Measurements from ENCODE around the gene PDE4B.

The PDE4B gene

DNA sequence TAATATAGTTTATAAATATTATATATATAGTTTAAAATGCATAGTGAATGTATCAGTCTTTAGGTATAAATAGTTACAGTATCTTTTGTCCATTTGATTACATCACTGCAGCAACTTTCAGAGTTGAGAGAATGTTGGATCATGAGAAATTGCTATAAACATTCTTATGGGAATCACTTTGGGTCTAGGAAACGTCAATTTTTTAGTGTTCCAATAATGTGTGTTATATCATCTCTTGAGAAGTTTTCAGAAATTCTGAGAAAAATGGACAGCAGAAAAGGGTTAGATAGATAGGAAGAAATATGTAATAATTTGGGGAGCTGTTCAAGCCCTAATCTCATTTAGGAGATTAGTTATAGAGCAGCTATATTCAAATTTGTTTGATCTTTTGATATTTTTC lies 556.1 kb downstream of the PDE4B start:
- no peak for DNase-seq

DNA sequence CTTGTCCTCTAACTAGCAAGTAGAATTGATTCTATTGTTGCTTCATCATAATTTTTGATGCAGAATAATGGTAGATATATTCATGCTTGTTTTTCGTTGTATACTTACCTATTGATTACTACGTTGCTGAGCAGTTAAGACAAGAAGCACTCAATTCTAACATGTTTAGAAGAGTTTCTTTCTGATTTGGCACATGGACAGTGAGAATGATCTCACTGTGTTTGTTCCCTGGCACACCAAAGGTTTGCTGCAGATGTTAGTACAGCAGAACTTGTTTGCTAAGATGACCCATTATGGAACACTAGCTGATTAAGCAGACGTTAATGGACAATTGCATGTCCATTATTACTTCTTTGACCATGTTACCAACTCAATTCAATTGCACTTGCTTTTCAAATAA lies 556.5 kb downstream of the PDE4B start:
- no peak for DNase-seq

DNA sequence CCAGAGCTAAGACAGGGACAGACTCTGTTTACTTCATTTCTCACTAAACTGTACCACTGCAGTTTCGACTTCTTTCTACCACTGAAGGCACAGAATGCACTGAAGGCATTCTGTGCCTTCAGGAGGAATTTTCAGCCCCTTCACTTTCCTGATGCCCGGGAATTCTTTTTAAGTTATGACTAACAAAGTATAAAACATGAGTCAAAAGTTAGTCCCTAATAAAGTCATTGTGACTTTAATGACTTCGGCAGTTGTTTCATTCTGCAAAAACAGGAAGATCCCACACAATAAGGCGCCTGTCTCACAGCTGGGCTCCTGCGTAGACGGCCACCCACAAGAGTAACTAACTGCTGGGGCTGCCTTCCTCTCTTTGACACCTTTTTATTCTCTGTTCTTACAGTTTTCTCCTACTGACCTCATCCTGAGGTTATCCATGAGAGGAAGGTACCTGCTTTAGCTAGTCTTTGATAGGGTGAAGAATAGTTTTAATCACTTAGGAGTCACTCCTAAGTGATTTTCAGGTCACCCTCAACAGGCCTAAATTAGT lies 557.4 kb downstream of the PDE4B start:
- DNase-seq: no peak

DNA sequence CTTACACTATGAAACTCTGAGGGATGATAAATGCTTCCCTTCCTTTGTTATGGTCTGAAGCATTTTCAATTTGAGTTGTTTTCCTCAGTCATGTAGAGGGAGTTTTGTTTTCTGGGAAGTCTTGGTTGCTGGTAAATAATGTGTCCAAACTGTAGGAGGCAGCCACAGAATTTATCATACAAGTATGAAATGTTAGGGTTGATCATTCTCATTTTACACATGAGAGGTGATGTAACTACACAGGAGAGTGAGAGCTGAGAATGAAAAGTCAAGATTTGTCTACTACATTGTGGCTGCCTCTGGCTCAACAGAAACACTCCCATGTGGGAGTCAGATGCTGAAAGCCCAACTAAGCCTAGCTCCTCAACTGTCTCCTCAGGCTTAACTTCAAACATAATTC lies 558.8 kb downstream of the PDE4B start:
- DNase-seq: peak; percentile 53

DNA sequence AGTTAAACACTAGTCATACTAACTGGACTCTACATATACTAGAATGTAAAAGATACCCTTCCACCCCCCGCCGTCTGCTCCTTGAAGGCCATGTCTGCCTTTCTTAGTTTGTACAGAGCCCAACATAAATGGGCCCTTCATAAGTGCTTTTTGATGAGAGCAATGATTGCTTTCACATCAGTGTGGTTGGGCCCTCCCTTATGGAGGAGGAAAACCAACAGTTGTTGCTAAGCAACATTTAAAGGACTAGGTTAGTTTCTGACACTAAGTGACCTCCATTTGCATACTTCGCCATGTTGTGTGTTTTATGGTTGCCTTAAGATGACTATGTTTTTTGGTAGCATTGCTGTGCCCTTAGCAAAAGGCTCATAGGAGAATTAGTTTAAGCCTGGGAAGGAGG lies 559.2 kb downstream of the PDE4B start:
- no peak for DNase-seq

DNA sequence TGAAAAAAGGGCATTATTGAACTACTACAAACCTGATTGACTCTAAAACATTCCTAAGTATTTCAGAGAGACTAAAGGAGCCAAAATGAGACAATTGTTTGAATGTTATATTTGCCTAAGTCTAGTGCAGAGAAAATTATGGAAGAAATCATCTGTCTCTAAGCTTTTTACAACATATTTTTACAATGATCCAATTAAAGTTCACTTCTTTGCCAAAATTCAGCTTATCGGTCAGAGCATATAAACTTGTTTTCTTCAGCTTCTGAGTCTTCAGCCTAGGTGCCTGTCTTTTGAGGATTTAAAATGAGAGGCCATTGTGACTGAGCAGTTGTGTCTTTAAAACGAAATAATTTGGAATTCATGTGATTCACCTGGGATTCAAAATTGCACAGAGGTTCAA lies 560.1 kb downstream of the PDE4B start:
- no peak for DNase-seq

DNA sequence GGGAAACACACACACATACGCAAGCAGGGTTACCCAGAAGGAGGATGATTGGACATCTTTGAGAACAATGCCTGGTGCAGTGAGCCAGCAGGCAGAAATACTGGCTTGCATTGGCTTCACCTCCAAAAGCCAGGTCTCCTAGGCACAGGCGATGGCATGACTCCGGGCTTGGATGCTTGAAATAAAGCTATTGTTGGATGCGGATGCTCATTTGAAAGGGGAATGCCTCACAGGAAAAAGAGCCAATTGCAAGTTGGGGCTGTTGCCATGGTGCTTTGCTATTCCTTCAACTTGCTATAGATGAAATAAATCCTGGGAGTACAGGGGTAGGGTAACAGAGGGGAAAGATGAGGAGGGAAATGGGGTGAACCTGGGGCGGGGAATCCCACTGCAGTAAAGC lies 560.6 kb downstream of the PDE4B start:
- no peak for DNase-seq

DNA sequence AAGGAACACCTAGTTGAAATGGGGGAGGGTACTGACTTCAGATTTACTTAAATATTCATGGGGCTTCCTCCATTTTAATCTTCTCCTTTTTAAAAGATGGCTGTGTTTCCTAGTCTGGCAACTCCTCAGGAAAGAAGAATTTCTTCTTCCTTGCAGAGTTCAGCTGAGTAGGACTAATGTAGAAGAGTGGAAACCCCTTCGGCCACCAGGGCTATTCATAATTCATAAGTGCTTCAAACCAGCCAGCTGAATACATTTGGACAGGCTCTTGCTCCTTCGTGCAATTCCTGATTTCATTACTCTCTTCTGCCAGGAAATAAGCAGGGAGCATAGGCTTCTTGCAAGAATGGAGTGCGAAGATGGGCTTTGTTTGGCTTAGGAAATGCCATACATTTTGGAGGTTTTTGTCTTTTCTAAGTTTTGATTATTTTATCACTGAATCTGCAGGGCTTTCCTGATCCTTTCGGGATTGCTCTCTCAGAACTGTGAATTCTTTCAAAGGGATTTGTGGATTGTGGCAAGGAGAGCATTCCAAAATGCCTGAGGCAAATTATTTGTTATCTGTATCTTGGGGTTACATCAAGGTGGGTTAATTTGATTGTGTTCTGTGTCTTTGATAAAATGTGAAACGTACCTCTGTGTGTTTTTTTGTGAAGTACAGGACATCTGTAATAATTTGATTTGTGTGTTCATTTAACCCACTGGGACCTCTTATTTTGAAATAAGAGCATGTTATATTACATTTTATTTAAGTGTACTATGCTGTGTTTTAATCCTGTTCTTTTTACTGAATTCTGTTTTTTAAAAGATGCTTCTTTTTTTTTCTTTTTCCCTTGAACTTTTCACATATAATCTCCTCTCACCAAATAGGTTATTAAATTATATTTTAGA lies 561.9 kb downstream of the PDE4B start:
- peak; percentile 90 for DNase-seq

DNA sequence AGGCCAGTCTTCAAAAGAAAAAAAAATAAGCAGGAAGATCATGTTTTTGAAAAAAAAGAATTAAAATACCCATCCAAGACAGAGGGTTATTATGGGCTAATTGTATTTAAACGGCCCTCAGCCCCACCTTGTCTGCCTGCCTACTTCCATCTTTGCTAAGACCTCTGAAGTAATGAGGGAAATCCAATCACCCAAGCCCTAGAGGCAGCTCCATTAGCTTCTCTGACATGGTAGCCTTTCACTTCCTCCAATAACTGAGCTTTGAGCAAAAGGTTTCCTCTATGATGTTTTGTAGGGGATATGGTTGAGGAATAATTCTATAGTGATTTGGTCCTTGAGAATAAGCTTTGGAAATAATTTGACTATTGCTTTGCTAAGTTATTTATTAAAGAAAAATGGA lies 563.1 kb downstream of the PDE4B start:
- no peak for DNase-seq

DNA sequence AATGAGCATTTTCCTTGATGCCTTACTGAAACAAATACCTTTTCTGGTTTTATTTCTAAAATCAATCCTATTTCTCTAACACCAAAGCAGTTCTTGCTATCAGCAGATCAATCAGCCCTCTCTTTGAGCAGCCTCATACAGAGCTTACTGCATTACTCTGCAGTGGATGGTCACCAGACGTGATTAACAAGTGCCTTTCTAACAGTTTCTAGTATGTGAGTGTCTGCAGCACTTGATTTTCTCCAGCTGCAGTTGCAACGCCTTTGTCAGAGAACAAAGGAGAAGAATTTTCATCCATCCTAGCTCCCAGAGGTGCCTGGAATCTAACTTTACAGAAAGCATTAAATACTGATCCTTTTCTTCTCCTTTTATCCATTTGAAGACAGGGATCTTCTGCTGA lies 563.9 kb downstream of the PDE4B start:
- DNase-seq: no peak

DNA sequence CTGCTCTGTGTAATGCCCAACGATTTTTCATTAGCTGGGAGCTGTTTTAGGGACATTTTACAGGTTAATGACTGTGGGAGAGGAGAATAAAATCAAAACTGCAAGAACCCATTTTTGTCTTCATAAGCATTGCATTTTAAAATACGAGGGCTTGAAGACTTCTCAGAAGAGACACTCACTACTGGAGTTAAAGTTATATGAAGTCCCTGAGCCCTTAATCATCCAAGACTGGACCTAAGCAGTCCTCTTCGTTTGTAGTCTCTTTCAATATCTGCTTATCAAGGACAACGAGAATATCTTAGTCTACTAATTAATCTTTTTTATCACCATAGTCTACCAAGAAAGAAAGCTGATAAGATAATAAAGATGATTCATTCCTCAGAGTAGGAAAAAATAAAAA lies 564.3 kb downstream of the PDE4B start:
- DNase-seq: no peak

DNA sequence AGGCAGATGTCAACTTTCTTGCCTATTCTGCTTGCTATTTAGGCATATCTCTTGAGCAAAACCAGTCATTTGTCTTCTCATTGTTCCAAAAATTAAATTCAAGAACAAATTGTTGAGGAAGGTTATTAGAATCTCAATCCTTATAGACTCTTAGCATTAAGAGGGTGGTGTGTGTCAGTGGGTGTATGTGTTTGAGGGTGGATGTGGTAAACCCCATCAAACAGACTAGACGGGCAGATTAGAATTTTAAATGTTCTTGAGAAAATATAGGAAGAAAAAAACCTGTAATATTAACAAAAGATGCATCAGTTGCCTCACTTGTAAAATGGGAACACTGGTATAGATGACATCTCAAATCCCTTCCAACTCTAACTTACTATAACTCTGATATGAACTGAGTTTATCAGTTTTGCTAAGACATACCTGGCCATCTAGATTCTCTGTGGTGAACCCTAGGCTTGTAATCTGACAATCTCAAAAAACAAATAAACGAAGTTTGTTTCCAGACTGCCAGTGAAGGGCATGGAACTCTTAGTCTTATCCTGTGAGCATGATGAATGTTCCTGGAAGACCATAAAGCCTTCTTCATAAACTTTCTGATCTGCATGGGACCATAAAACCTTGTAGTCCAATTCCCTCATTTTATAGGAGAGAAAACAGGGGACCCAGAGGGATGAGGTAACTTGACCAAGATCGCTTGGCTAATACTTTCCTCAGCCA lies 564.9 kb downstream of the PDE4B start:
- DNase-seq: no peak

DNA sequence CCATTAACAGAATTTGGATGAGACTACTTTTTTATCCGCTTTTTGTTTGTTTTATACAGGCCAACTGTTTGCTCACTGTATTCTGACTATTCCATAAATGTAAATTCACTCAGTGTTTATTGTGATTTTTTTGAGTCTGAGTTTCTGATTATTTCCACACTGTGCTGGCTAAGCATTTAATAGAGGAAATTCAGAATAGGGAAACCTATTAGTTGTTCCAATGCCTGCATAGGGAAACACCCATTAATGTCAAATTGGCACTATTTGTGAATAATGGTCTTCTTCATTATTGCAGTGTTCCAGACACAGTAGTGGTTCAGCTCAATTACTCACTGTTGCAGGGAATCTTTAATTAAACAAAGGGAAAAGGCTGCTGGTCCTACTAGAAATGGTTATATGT lies 566.6 kb downstream of the PDE4B start:
- no peak for DNase-seq

DNA sequence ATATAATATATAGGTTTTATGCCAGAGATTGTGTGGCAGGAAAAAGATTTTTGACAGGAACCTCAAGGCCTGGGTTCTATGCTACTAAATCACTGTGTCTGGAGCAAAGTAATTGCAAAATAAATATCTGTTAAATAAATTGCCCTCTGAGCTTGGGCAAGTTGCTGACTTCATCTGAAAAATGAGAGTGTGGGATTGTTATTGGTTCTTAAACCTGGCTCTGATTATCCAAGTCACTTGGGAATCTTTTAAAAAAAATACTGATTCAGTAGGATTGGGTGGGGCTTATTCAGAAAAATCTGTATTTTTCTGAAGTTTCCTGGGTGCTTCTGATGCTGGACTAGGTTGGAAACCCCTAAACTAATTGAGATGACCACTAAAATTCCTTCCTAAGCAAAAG lies 567.1 kb downstream of the PDE4B start:
- DNase-seq: no peak

DNA sequence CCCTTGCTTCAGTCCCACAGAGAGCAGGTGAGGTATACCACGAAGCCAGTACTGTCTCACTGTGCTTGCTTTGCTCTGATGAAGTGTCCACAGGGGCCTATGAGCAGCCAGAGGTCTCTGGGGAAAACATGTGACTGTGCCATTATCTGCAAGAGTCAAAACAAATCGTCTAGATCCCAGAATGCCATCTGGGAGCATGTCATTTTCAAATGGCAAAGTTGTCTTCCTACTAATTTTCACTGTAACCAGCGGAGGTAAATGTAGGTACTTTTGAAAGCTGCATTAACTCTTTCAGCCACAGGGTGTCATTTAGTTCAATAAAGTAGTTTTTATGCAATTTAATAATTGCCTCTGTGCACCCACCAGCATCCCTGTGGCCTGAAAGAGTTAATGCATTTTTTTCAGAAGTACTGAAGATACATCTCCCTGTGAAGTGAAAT lies 567.6 kb downstream of the PDE4B start:
- no peak for DNase-seq

DNA sequence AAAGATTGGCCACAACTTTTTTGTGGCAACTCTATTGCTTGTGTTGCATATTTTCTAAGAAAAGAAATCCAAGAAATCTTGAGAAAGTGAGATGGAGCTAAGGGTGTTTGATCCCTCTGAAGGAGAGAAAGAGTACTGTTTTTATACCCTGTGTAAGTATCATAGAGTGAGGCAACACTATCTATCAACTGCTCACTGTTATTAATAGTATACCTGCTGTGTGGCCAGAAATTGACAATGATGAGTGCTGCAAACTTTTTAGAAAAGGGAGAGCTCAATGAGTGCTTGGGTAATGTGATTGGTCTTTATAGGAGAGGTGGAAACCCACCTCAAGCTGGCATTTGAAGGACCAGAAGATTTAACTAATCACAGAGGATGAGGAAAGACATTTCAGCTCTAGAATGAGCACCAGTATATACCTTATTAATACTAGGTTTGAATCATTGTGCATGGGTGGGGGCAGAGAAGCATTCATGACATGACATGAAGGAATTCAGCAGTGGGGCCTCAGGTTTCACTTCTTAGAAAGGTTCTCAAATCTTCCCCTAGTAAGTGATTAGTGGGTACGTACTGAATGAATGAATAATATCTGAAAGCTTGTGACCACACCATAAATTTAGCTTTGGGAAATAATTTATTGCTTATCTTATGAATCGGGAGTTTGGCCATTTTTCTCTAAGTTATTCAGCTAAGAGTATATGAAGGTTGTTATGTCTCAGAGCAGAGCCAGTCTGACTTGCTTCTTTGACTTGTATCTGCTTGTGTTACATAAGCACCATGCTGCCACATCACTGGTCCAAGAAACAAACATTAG lies 572.1 kb downstream of the PDE4B start:
- DNase-seq: peak; percentile 95

DNA sequence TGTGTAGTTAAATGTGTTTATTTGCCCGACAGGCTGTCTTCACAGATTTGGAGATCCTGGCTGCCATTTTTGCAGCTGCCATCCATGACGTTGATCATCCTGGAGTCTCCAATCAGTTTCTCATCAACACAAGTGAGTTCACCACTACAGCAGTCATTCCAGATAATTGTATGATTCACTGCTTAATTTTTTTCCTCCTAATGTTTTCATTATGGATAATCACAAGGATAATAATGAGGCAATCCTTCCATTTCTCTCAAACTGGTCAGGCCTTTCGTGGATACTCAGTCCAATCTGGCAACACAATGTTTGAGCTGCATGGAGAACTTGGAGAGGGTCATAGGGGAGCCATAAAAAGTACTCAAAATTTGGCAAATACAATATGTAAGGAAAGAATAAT lies 572.9 kb downstream of the PDE4B start:
- no peak for DNase-seq

DNA sequence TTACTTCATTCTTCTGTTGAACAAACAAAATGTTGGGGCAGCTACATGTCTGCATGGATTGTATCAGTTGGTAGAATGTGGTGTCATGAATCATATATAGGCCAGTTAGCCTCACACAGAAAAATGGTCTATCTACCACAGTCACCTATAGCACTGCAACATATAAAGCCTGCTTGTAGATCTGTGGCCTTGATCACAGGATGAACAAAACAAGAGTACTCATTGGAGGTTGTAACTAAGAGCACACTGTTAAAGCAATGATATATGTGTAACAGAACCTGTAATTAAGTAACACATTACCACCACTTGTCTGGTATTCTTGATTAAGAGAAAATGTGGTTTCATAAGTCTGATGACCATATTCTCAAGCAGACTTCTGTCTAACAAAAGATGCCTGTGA lies 573.9 kb downstream of the PDE4B start:
- DNase-seq: no peak

DNA sequence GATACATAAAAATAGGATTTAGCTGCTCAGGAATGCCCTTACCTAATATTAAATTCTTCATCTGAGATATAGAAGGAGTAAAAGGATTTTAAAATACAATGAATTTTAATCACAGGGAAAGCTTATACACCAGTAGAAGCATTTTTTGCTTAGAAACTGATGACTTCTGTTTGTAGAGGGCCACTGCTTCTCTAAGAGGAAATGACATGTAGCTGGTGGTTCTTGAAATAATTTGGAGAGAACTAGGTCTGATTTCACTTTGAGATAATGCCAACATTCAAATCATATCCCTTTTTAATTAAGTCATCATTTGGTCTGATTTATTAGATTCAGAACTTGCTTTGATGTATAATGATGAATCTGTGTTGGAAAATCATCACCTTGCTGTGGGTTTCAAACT lies 574.7 kb downstream of the PDE4B start:
- DNase-seq: peak; percentile 26

DNA sequence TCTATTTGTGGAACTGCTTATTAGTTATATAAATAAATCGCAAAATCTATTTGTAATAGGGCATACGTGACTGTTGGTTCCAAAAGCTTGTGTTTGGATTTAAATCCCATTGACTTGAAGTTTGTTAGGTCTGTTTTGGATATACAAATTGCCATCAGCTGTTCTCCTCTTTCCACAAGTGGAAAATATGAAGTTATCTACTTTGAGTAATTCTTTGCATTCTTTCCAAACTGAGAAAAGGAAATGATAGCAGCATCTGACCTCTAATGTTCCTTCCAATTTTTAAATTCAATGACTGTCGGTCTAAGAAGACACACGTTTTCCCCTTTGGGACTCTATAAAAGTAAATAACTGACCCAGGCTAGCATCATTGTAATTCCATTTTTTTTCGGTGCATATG lies 575.6 kb downstream of the PDE4B start:
- peak; percentile 27 for DNase-seq

DNA sequence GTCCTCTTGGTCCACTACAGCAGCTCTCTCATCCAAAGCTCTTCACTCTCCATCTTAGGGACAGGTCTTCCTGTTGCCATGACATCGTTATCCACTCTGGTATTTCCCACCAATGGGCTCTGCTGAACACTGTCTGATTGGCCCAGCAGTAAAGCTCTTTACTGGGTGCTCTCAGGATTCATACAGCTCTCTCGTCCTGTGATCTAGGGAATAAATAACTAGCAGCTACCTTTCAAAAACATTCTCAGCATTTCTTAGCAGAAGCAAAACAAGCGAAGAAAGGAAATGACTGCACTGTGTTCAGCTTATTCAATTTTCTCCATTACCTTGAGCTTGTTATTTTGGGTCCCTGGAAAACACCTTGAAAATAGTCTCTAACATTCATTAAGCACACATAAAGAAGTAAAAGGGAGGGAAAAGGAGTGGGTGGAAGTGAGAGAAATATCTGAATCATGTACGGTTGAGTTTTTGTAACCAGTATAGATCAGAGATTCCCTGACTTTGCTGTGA lies 577.8 kb downstream of the PDE4B start:
- no peak for DNase-seq

DNA sequence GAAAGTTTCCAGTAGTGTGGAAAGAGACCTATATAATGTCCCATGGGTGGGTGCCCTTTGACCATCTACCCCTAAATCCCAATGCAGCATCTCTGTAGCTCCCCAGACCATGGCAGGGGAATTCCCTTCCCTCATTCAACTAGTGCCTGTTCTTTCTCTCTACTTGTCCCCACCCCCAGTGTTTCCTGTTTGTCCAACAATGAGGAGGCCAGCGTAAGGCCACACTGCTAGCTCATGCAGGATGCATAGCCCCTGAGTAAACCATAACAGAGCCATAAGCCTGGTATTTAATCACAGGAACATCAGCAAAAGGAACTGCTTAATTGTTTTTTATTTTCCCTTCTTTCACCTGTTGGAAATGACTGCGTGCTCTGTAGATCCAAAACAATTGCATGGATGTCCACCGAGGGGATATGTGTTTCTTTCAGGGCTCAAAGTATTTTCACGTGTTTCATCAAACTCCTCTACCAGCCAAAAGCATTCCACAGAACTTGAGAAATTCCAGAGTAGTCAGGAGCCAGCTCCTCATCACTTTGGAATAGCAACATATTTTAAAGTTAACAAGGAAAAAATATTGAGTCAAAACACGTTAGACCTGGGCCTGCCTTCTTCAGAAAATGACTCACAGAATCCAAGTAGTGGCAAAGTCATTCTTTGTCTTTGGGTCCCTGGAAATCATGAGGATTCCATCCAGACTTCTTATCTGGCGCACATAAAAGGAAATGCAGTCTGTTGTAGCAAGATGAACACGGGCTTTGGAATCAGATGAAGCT lies 578.7 kb downstream of the PDE4B start:
- DNase-seq: peak; percentile 86
